HG03442 (cell line): Measurements from ENCODE around the gene MLLT10.
"Not testable (repeated sequence)": the region's sequence is repeated elsewhere in the genome, so short reads cannot be mapped to it uniquely, and the experiment has no call there.

Source experiments
- ATAC-seq: cut with Tn5 transposase; IDR thresholded peaks from one replicate; pipeline ENCODE4 v1.9.1; 2021; ENCODE audit warnings: mild to moderate bottlenecking, moderate library complexity; ENCODE audit not compliant: unreplicated experiment

The MLLT10 gene

DNA sequence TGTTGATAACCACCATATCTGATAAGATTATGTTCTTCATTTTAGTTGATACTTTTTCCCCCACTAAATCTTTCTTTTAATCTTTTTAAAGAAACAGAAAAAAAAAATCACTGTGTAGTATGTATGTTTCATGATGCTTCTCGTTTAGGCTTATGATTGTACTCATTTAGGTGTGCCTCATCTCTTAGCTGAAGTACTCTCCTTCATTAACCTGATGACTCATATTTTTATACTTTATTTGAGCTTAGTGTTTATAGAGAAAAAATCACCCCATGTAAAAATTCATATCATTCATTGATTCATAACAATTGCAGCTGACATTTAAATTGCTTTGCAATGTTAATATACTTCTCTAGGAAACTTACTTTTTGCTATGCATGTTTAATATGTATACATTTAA is 158.9 kb downstream of the MLLT10 start:
- ATAC-seq = no peak

DNA sequence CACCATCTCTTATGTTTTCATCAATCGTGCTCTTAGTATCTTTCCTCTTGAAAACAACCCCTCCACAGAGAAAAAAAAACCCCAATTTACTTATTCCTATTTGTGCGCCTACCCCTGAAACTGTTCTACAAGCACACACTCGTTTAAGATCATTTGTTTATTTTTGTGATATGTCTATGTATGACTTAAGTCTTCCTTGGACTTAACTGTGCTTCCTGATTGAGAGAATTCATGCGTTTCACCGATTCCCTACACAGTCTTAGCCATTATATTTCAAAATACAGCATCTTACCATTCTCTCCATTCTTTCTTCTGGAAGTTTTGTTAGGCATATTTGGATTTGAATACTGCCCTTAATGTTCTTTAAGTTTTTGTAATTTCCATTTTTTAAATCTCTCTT is 159.4 kb downstream of the MLLT10 start:
- ATAC-seq = no peak

DNA sequence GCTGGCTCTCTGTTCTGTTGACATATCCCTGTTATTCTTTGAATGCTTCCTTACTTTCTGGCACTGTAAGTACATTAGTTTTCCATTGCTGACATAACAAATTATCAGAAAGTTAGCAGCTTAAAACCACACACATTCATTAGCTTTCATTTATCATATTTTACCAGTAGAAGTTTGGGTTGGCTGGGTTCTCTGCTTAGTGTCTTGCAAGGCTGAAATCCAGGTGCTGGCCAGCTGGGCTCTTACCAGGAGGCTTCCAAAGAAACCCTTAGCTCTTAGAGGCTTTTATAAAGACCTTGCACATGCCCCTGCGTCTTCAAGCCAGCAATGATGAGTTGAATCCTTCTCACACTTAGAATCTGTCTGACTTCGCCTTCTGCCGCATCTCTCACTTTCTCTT is 160.6 kb downstream of the MLLT10 start:
- no peak for ATAC-seq

DNA sequence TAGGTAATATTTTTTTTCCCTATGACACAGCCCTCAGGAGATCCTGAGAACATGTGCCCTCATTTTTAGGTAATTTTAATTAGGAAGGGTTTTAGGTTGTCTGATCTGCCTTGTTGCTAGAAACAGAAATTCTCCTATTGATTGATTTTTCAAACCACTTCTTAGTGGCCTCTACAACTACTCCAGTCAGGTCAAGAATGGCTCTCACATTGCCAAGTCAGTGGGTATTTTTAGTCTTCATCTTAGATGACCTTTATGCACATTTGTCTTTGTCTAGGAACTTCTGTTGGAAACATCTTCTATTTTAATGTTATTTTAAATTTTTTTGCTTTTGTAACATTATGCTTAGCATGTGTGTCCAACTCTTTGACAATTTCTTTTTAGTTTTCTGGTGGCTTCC is 162.3 kb downstream of the MLLT10 start:
- no peak for ATAC-seq

DNA sequence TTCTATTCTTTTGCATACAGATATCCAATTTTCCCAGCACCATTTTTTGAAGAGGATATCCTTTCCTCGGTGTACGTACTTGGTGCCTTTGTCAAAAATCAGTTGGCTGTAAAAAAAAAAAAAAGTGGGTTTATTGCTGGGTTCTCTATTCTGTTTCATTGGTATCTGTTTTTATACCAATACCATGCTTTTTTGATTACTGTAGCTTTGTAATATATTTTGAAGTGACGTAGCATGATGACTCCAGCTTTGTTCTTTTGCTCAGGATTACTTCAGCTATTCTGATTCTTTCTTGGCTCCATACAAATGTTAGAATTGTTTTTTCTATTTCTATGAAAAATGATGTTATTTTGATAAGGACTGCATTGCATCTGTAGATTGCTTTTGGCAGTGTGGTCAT is 165.5 kb downstream of the MLLT10 start:
- ATAC-seq = no peak

DNA sequence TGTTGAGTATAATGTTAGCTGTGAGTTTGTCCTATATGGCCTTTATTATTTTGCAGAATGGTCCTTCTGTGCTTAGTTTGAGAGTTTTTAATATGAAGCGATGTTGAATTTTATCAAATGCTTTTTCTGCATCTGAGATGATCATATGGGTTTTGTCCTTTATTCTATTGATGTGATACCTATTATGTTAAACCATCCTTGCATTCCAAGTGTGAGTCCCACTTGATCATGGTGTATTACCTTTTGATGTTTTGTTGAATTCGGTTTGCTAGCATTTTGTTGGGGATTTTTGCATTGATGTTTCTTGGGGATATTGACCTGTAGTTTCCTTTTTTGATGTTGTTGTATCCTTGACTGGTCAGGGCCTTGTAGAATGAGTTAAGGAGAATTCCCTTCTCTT is 166.4 kb downstream of the MLLT10 start:
- ATAC-seq = no peak

DNA sequence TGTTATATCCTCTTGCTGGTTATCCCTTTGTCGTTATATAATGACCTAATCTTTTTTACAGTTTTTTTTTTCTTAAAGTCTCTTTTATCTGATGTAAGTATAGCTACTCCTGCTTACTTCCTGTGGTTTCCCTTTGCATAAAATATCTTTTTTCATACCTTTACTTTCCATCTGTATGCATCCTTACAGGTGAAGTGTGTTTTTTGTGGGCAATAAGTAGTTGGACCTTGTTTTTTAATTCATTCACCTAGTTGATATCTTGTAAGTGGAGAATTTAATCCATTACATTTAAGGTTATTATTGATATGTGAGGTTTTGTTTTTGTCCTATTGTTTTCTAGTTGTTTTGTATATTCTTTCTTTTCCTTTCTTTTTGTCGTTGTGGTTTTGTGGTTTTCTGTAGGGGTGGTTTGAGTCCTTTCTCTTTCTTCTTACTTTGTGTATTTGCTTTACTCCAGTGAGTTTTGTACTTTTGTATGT is 168.6 kb downstream of the MLLT10 start:
- ATAC-seq = peak; percentile 72

DNA sequence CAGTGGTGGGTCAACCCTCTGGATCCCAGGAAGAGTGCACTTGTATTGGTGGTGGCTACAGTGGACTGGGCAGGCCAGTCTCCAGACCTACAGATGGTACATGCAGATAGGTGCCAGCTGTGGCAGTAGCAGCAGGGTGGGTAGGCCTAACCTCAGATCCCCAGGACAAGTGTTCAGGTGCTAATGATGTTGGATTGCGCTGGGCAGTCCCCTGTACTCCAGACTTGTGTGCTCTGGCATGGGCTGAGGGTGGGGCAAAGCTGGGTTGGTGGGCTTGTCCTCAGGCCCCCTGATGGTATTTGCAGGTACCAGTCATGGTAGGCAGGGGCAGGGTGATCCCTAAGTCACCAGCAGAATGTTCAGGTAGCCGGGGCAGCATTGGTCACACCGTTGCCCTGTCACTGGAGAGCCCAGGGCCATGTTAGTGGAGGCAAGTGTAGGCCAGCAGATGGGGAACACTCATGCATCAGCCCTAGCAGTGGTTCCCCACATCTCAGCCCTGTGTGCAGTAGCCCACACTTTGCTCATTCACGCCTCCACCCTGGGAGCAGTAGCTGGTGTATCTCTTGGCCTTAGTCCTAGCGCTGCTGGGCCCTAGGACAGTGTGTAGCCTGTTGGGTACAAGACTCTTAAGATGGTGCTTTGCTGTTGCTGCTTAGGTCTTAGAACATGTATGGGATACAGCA is 171.3 kb downstream of the MLLT10 start:
- ATAC-seq = no peak

DNA sequence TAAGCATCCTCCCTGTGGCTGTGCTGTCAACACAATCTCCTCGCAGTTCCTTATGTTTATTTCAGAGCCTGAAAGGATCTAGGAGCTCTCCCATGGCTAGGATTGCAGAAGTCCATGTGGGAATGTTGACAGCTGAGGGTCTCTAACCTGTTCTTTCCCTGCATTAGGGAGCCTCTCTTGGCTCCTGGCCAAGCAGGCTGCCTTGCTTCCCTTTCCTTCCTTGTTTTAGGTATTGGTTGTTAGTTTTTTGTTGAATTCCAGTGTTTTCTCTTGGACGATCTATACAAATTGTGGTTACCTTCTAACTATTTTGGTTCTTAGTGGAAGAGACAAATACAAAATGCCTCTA is 171.8 kb downstream of the MLLT10 start:
- ATAC-seq = no peak

DNA sequence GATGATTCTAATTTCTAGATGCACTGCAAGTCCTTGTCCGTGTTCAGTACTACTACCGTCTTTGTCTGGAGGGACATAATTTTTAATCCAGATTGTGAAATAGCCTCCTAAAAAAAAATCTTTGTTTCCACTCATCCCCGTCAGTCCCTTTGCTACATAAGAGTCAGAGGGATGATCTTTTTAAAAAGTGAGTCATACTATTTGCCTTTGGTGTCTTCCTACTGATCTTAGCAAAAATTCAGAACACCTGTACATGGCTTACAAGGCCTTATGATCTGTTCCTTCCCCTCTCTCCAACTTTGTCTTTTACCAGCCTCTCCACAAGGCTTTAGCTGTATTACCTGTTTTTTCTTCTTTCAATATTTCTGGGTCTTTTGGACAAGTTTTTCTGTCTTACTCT is 173.5 kb downstream of the MLLT10 start:
- no peak for ATAC-seq

DNA sequence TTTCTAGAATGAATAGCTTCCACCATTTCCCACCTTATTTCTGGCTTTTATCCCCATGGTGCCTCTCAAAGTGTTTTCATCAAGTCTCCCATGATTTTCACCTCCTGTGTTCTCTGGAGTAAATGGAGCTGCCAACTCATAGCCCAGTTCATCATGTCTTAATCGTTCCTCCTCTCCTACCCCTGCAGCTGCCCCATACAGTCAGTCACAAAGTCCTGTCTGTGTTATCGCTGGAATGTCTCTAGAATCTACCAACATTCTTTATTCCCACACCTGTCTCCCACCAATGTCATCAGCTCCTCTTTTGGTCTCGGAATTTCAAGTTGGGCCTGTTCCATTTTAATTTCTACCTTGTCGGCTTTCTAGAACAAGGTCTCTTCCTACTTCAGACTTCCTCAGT is 178.9 kb downstream of the MLLT10 start:
- no peak for ATAC-seq

DNA sequence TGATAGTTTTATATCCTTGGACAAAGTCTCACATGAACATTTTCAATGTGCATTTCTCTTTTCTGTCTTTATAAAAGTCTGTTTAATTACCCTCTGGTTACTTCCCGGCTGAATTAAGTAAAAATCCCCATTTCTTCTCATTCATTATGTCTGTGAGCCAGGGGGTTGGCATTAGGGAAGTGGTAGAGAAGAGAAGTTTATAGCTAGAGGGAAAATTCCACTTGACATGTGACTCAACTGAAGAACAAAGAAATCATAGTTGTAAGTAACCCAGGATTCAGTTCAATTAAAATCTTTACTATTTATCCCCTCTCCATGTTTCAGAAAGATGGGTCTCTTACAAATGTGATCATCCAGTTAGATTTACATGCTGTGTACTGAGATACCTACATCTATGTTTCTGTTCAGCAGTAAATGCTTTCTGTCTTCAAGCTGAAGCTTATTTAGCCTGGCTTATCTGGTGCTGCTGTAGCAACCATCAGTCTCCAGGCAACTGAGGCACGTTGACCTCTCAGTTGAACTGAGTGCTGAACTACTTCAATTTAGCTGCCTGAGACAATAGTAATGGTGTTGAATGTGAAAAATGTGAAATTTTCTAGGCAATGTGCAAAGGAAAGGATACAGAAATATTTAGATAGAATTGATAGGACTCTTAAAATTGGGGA is 181.6 kb downstream of the MLLT10 start:
- ATAC-seq = no peak

DNA sequence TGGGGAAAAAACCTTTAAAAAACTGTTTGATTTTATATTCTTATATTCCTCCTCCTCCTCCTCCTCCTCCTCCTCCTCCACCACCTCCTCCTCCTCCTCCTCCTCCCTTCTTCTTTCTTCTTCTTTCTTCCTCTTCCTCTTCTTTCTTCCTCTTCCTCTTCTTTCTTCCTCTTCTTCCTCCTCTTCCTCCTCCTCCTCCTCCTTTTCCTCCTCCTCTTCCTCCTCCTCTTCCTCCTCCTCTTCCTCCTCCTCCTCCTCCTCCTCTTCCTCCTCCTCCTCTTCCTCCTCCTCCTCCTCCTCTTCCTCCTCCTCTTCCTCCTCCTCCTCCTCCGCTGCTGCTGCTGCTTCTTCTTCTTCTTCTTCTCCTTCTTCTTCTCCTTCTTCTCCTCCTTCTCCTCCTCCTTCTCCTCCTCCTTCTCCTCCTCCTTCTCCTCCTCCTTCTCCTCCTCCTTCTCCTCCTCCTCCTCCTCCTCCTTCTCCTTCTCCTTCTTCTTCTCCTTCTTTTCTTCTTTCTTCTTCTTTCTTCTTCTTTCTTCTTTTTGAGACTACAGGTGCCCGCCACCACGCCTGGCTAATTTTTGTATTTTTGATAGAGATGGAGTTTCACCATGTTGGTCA is 183.5 kb downstream of the MLLT10 start:
- ATAC-seq = not testable (repeated sequence)

DNA sequence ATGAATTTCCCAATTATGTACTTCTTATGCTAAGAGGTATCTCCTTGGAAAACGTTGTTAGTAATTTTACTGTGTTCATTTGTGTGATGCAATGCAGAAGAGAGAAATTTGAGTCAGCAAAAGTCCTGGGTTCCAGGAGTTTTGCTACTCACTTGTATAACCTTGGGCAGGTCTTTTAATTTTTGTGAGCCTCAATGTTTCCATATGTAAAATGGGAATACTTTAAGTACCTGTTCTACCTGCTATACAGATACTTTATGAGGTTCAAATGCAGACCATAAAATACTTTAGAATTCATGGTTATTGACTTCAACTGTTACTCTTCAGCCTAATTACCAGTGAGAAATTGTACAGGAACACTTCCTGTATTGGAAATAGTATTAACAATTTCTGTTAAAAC is 185.5 kb downstream of the MLLT10 start:
- no peak for ATAC-seq

DNA sequence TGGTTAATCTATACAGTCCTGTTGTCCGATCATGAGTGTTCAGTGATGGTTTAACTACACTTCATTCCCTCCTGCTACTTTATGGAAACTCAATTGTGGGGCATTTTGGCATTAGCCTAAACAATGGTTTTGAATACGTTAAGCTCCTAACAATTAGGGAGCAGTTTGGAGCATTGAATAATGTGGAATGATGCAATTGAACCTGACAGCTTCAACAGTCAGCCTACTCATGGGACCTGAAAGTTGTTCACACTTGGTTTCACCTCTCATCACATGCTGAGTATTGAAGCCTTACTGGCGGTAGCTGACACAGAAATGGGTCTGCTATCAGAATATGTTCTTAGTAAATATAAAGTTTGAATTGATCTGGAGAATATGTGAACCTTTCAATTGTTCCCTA is 186.1 kb downstream of the MLLT10 start:
- no peak for ATAC-seq

DNA sequence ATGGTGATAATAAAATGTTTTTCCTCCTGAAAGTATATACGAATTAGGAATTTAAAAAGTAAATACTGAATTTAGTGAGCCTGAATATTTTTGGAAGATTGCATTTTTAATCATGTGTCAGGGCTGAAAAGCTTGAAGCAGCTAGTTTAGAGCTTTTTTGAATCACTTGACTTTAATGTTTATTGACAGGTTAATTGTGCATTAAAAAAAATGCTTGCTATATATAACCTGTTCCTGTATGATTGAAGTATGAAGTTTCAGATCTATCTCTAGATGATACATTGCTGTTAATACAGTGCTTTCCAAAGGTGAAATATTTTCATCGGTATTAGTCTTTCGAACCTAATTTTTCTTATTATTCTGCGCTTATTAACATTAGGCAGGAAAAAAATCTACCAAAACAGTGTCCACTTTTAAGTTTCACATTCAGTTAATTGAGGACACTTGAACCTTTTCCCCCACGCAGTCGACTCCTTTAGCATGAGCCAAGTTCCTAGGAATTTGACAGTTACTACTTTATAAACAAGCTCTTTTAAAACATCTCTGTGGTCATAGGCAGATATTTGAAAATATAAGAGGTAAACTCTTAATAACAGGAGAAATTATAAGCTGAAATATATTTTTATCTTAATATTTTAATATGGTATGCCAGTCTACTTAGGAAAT is 187.1 kb downstream of the MLLT10 start:
- no peak for ATAC-seq

DNA sequence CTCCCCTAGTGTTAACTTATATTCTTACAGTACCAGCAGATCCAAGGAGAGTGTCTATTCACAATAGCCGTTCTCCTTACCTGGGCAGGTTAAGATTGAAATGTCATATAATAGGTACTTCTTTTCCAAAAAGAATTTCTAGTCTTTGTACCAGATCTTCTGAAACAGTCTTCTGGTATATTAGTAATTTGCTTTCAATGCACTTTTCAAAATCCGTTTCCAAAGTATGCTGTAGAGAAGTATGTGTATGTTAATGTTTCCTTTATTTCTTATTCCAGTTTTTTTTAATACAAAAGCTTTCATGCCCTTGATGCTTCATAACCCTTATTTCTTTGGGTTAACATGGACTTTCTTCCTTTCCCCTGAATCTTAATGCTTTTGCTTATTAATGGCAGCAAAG is 188.2 kb downstream of the MLLT10 start:
- no peak for ATAC-seq

DNA sequence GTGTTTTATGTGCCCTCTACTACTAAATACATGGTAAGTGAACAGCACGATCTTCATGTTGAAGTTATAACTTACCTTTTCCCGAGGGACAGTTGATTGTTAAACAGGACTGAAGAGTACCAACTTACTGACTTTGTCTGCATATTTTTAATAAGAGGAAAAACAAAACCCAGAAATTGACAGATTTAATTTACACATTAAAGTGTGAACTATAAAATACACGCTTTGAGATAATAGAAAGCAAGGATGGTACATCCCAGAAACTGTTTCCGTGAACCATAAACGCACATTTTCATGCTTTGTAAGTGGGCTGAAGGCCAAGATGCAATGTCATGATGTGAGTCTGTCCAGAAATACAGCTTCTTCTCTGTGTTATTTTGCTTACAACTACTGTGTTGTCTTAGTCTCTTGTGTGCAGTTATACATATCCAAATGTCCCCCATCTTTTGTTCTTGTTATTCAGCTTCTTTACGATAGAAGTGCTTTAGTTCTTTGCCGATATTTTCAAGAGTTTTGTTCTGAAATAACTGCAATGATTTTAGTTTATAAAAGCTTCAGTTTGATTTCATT is 190.1 kb downstream of the MLLT10 start:
- ATAC-seq = no peak

DNA sequence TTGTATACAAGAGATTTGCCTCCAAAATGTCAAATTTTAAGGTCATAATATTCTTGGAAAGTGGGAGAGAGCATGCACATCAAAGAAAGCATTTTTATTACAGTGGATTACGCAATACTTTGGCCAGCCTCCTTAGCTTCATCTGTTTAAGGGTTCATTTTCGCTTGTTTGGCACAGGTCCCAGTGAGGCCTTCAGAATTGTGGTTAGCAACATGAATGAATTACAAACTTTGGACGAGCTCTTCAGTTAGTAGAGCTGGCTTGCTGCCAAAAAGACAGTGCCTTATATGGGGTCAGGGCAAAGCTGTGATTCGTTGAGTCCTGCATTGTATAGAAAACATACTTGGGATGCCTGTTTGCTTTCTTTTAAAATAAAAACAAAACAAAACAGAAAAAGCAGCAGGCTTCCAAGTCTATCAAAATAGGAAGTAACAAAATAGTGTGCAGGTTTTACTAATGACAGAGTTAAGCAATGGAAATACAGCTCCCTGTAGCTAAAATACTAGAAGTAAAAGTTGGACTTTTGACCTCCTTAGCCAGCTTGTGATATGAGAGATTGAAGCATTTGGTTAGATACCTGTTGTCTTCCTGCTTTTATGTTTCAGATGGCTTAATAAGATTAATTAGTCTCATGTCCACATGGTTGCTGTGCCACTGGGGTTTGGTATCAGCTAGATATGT is 190.8 kb downstream of the MLLT10 start:
- ATAC-seq = peak; percentile 85

DNA sequence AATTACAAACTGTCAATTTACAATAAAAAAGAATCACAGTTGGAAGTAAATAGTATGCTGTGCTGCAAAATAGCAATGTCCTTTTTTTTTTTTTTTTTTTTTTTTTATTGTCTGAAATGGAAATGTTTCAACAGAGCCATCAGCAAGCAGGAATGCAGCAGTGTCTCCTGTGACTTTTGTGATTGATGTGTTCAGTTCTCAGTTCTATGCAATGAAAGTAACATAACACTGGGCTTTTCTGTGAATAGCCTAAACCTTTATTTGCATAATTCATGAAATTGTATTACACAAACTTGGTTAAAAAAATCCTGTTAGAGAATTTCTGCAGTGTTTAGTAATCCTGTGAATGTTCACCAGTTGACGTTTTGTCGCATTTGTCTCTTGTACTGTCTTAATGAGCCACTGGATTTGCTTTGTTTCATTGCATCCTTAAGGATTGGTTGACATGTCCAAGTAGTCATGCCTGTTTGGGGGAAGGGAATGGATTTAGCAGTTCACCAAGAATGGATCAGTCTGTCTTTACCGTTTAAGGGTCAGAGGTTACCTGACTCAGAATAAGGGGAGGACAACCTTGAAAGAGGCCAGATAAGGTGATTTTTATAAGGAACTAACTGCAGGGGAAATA is 192.7 kb downstream of the MLLT10 start:
- ATAC-seq = no peak
